ENCODE results near the gene KRT32.

GRCh38 chr17:41491476-41491875 lies 24.3 kb upstream of the KRT32 start:
- TF ChIP-seq CTCF (IDR thresholded peaks at IDR 0.05; ENCODE audit: low read depth, low read length, poor library complexity, severe bottlenecking) (no peak), EZH2phosphoT487 (IDR thresholded peaks at IDR 0.05; ENCODE audit: borderline replicate concordance, low read length) (no peak)
